Duodenal mucosa (tissue), 2 donors: ENCODE results near the gene STX1B.

Experiments used
- H3K27ac ChIP-seq: one replicate; pipeline ENCODE4 v1.7.0; 2013; ENCODE audit warnings: low read depth, low read length
- H3K27me3 ChIP-seq, 2 donors: one replicate each; pipeline ENCODE4 v1.7.0; 2013; ENCODE audit warnings: low read length in 2 of 2, control low read depth in 1 of 2; ENCODE audit not compliant: insufficient read depth in 2 of 2, control insufficient read depth in 1 of 2
- H3K36me3 ChIP-seq, 2 donors: one replicate each; pipeline ENCODE4 v1.7.0; 2013; ENCODE audit warnings: low read length in 2 of 2, control low read depth in 1 of 2; ENCODE audit not compliant: insufficient read depth in 2 of 2, control insufficient read depth in 1 of 2
- H3K4me1 ChIP-seq, 2 donors: one replicate each; pipeline ENCODE4 v1.7.0; 2013; ENCODE audit warnings: low read length in 2 of 2, control low read depth in 1 of 2; ENCODE audit not compliant: insufficient read depth in 2 of 2, control insufficient read depth in 1 of 2
- H3K4me3 ChIP-seq, 2 donors: one replicate each; pipeline ENCODE4 v1.7.0; 2013; ENCODE audit warnings: low read length in 2 of 2, low read depth in 1 of 2
- H3K9ac ChIP-seq, 2 donors: one replicate each; pipeline ENCODE4 v1.7.0; 2013; ENCODE audit warnings: low read length in 2 of 2, low read depth in 1 of 2
- H3K9me3 ChIP-seq, 2 donors: one replicate each; pipeline ENCODE4 v1.7.0; 2013; ENCODE audit warnings: low read length in 2 of 2, control low read depth in 1 of 2; ENCODE audit not compliant: control insufficient read depth in 1 of 2

The STX1B gene

GRCh38 chr16:30954993-30955392 is 55.4 kb downstream of the STX1B start:
- Histone ChIP-seq H3K4me3 (no peak overlapping the region), H3K36me3 (peaks cover 1 to 16% of the 10 kb centered on the region in 2 donors), H3K27me3 (no peaks in the 10 kb centered on the region), H3K9ac (no peak overlapping the region), H3K27ac (no peak overlapping the region), H3K9me3 (no peaks in the 10 kb centered on the region), H3K4me1 (peaks cover 45 to 49% of the 10 kb centered on the region in 2 donors)

- H3K27ac ChIP-seq, result no peak overlapping the region
- H3K9me3 ChIP-seq, result no peaks in the 10 kb centered on the region
- peaks cover 0 to 4% of the 10 kb centered on the region in 2 donors for H3K36me3 ChIP-seq
- no peaks in the 10 kb centered on the region for H3K27me3 ChIP-seq
- H3K4me3 ChIP-seq, result no peak overlapping the region
- no peak overlapping the region for H3K9ac ChIP-seq
- H3K4me1 ChIP-seq, result peaks cover 41 to 50% of the 10 kb centered on the region in 2 donors
These were observed 56.8 kb downstream of the STX1B start for GRCh38 chr16:30953511-30954124.

GRCh38 chr16:30953111-30953510 is 57.3 kb downstream of the STX1B start:
- peaks cover 38 to 48% of the 10 kb centered on the region in 2 donors for H3K4me1 ChIP-seq
- H3K27ac ChIP-seq, result no peak overlapping the region
- H3K27me3 ChIP-seq, result no peaks in the 10 kb centered on the region
- no peak overlapping the region for H3K4me3 ChIP-seq
- H3K9ac ChIP-seq, result no peak overlapping the region
- peaks cover 0 to 4% of the 10 kb centered on the region in 2 donors for H3K36me3 ChIP-seq
- no peaks in the 10 kb centered on the region for H3K9me3 ChIP-seq

GRCh38 chr16:30951750-30952149 is 58.7 kb downstream of the STX1B start:
- no peak overlapping the region for H3K4me3 ChIP-seq
- H3K9ac ChIP-seq, result no peak overlapping the region
- peaks cover 37 to 47% of the 10 kb centered on the region in 2 donors for H3K4me1 ChIP-seq
- H3K27ac ChIP-seq, result no peak overlapping the region
- no peaks in the 10 kb centered on the region for H3K9me3 ChIP-seq
- peaks cover 0 to 7% of the 10 kb centered on the region in 2 donors for H3K36me3 ChIP-seq
- H3K27me3 ChIP-seq, result no peaks in the 10 kb centered on the region

GRCh38 chr16:30951193-30951592 is 59.2 kb downstream of the STX1B start:
- H3K27ac ChIP-seq, result no peak overlapping the region
- no peaks in the 10 kb centered on the region for H3K27me3 ChIP-seq
- no peaks in the 10 kb centered on the region for H3K9me3 ChIP-seq
- H3K4me1 ChIP-seq, result peaks cover 32 to 42% of the 10 kb centered on the region in 2 donors
- no peak overlapping the region for H3K4me3 ChIP-seq
- H3K9ac ChIP-seq, result no peak overlapping the region
- peaks cover 0 to 10% of the 10 kb centered on the region in 2 donors for H3K36me3 ChIP-seq

GRCh38 chr16:30950516-30951065 is 59.8 kb downstream of the STX1B start:
- Histone ChIP-seq H3K4me3 (peak overlapping the region; percentile 79 to 95), H3K36me3 (peaks cover 0 to 10% of the 10 kb centered on the region in 2 donors), H3K27ac (no peak overlapping the region), H3K9ac (peak overlapping the region; percentile 76 to 92), H3K9me3 (no peaks in the 10 kb centered on the region), H3K4me1 (peaks cover 32 to 42% of the 10 kb centered on the region in 2 donors), H3K27me3 (no peaks in the 10 kb centered on the region)

- Histone ChIP-seq H3K9ac (peak overlapping the region; percentile 76 to 92), H3K9me3 (no peaks in the 10 kb centered on the region), H3K27ac (peak overlapping the region; percentile 84), H3K27me3 (no peaks in the 10 kb centered on the region), H3K36me3 (peaks cover 0 to 10% of the 10 kb centered on the region in 2 donors), H3K4me3 (peak overlapping the region; percentile 79 to 95), H3K4me1 (peaks cover 32 to 41% of the 10 kb centered on the region in 2 donors)
These were observed 60.6 kb downstream of the STX1B start for GRCh38 chr16:30949650-30950515.

- Histone ChIP-seq H3K9ac (peak within 1 kb of the TSS; percentile 76 to 92), H3K27ac (peak within 1 kb of the TSS; percentile 84), H3K4me1 (peaks cover 29 to 35% of the 10 kb centered on the region in 2 donors), H3K4me3 (peak within 1 kb of the TSS; percentile 79 to 95), H3K27me3 (no peaks in the 10 kb centered on the region), H3K36me3 (peaks cover 0 to 18% of the 10 kb centered on the region in 2 donors), H3K9me3 (no peaks in the 10 kb centered on the region)
These were observed 61.5 kb downstream of the STX1B start, which contains the start of gene ORAI3 for GRCh38 chr16:30948667-30949649. TSS of gene ORAI3 (plus strand) at chr16:30949068. CDS start at chr16:30949290, 222 bp downstream.

- Histone ChIP-seq H3K9ac (peak overlapping the region in 1 of 2 donors; percentile 92), H3K4me1 (peaks cover 23 to 26% of the 10 kb centered on the region in 2 donors), H3K36me3 (peaks cover 2 to 18% of the 10 kb centered on the region in 2 donors), H3K4me3 (peak overlapping the region; percentile 79 to 95), H3K27me3 (no peaks in the 10 kb centered on the region), H3K9me3 (no peaks in the 10 kb centered on the region), H3K27ac (peak overlapping the region; percentile 56)
These were observed 62.4 kb downstream of the STX1B start for GRCh38 chr16:30947859-30948666.
